ENCODE measurements around the gene PIGC.

Gene PIGC

DNA sequence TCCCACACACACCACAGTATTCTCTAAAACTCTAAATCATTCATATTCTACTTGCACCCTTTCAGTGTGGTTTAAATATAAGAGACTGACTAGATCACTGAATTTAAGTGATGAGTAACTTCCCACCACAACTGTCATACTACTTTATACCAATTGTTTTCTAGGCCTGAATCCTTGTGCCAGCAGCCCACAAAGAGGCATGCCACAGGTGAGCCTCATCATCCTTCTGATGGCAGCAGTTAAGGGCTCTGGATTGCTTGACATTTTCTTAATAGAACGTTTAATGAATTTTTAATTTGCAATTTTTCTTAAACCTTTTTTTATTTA lies 13.8 kb downstream of the PIGC start:
- H3K27me3 ChIP-seq (ENCODE audit: insufficient read depth, low read length): no peaks in the 10 kb centered on the region
- no peak overlapping the region for H3K27ac ChIP-seq (ENCODE audit: low read depth, low read length)
- H3K4me2 ChIP-seq (ENCODE audit: low read length): no peak overlapping the region
- H3K9ac ChIP-seq (ENCODE audit: low read length): no peak overlapping the region
- H3K4me1 ChIP-seq (ENCODE audit: control insufficient read depth in 1 of 2, insufficient read depth in 2 of 2, low read length in 2 of 2): peaks cover 5 to 9% of the 10 kb centered on the region in 2 experiments
- no peak overlapping the region for H3K14ac ChIP-seq (ENCODE audit: low read length)
- no CpG with 5 or more reads among the region's 1 CpG for WGBS (ENCODE audit: extremely low coverage, insufficient coverage, insufficient read length)
- no peak overlapping the region for H2AFZ ChIP-seq (ENCODE audit: insufficient read depth, low read length, poor library complexity)
- H2BK120ac ChIP-seq (ENCODE audit: insufficient read depth, low read length, poor library complexity): no peak overlapping the region
- no peak overlapping the region for H3K4ac ChIP-seq (ENCODE audit: low read depth, low read length)
- no peaks in the 10 kb centered on the region for H3K79me2 ChIP-seq (ENCODE audit: control insufficient read depth, insufficient read depth, low read length, poor library complexity)
- DNase-seq: no peak
- no peak overlapping the region for H3K18ac ChIP-seq (ENCODE audit: low read length)
- no peak overlapping the region for H2BK5ac ChIP-seq (ENCODE audit: low read depth, low read length, poor library complexity)
- H2BK12ac ChIP-seq (ENCODE audit: low read length): no peak overlapping the region
- no peaks in the 10 kb centered on the region for H3K36me3 ChIP-seq (ENCODE audit: control insufficient read depth in 1 of 2, insufficient read depth in 2 of 2, low read length in 2 of 2)
- H4K8ac ChIP-seq (ENCODE audit: low read depth, low read length): no peak overlapping the region
- peaks cover 4% of the 10 kb centered on the region for H3K79me1 ChIP-seq (ENCODE audit: low read length)
- H3K4me3 ChIP-seq (ENCODE audit: low read depth, low read length): no peak overlapping the region
- H3K9me3 ChIP-seq (ENCODE audit: insufficient read depth, low read depth, low read length): peaks cover 2% of the 10 kb centered on the region
- no peak overlapping the region for H2AK5ac ChIP-seq (ENCODE audit: low read length)
- no peak overlapping the region for H4K12ac ChIP-seq (ENCODE audit: low read depth, low read length)
- H4K91ac ChIP-seq (ENCODE audit: low read depth, low read length): no peak overlapping the region
- H3K23ac ChIP-seq (ENCODE audit: low read length): no peak overlapping the region

DNA sequence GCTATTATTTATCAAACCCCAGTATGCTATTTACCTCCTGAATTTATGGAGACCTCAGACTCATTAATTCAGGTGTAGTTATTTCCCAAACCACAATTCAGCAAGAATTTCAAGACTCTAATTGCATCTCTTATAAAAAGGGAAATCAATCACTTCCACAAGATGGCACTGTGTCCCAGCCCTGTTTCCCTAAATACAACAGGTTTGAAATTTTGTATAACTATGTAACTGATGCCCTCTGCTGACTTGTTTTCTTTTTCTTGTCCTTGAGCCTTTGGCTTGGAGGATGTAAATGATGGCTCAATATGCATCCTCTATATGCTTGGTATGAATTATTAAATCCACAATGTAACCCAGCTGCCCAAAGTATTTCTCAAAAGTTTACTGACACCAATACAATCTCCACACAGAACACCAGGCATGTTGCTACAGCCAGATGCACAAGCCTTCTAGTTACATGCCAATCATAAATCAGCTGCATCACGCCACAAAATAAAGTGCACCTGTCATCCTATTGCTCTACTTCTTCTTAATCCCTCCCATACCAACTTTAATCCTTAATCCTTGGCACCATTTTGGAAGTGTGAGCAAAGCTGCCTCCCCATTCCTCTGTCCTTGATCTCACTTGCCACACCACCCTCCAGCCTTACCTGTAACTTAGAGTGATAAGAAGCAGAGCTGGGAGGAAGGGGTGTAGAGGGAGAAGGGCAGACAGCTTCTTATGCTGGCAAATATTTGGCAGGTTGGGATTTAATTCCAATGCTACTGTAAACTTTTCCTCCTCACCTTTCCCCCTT lies 14.3 kb downstream of the PIGC start:
- peaks cover 2% of the 10 kb centered on the region for H3K9me3 ChIP-seq (ENCODE audit: insufficient read depth, low read depth, low read length)
- H3K4me3 ChIP-seq (ENCODE audit: low read depth, low read length): no peak overlapping the region
- H3K4ac ChIP-seq (ENCODE audit: low read depth, low read length): no peak overlapping the region
- no peak overlapping the region for H4K91ac ChIP-seq (ENCODE audit: low read depth, low read length)
- H3K14ac ChIP-seq (ENCODE audit: low read length): no peak overlapping the region
- H3K27me3 ChIP-seq (ENCODE audit: insufficient read depth, low read length): no peaks in the 10 kb centered on the region
- H3K4me2 ChIP-seq (ENCODE audit: low read length): no peak overlapping the region
- no peak overlapping the region for H2BK120ac ChIP-seq (ENCODE audit: insufficient read depth, low read length, poor library complexity)
- H4K8ac ChIP-seq (ENCODE audit: low read depth, low read length): no peak overlapping the region
- H3K9ac ChIP-seq (ENCODE audit: low read length): no peak overlapping the region
- no peak overlapping the region for H3K27ac ChIP-seq (ENCODE audit: low read depth, low read length)
- WGBS (ENCODE audit: extremely low coverage, insufficient coverage, insufficient read length): no CpG with 5 or more reads among the region's 1 CpG
- DNase-seq: peak; percentile 16 to 71
- H3K4me1 ChIP-seq (ENCODE audit: control insufficient read depth in 1 of 2, insufficient read depth in 2 of 2, low read length in 2 of 2): peaks cover 5 to 9% of the 10 kb centered on the region in 2 experiments
- H2AK5ac ChIP-seq (ENCODE audit: low read length): no peak overlapping the region
- no peaks in the 10 kb centered on the region for H3K36me3 ChIP-seq (ENCODE audit: control insufficient read depth in 1 of 2, insufficient read depth in 2 of 2, low read length in 2 of 2)
- H4K12ac ChIP-seq (ENCODE audit: low read depth, low read length): no peak overlapping the region
- no peak overlapping the region for H2BK12ac ChIP-seq (ENCODE audit: low read length)
- H3K79me1 ChIP-seq (ENCODE audit: low read length): peaks cover 4% of the 10 kb centered on the region
- no peak overlapping the region for H2AFZ ChIP-seq (ENCODE audit: insufficient read depth, low read length, poor library complexity)
- no peak overlapping the region for H2BK5ac ChIP-seq (ENCODE audit: low read depth, low read length, poor library complexity)
- no peaks in the 10 kb centered on the region for H3K79me2 ChIP-seq (ENCODE audit: control insufficient read depth, insufficient read depth, low read length, poor library complexity)
- H3K18ac ChIP-seq (ENCODE audit: low read length): no peak overlapping the region
- no peak overlapping the region for H3K23ac ChIP-seq (ENCODE audit: low read length)

DNA sequence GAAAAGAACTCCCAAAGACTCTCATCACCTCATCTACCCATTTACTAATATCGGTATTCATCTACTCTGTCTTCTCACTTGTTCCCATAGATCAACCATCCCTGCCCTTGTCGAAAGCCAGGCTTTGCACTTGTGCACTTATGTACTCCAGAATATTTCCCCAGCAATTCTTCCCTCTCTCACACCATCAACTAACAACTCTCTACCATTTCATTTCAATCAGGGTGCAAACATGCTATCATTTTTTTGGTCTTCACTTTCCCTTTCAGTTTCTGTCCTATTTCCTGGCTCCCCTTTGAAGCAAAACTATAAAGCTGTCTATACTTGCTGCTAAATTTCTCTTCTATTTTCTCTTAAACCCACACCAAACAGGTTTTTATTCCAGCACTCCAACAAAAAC lies 16.7 kb downstream of the PIGC start:
- H3K36me3 ChIP-seq (ENCODE audit: control insufficient read depth in 1 of 2, insufficient read depth in 2 of 2, low read length in 2 of 2): no peaks in the 10 kb centered on the region
- peaks cover 5 to 9% of the 10 kb centered on the region in 2 experiments for H3K4me1 ChIP-seq (ENCODE audit: control insufficient read depth in 1 of 2, insufficient read depth in 2 of 2, low read length in 2 of 2)
- H3K4ac ChIP-seq (ENCODE audit: low read depth, low read length): no peak overlapping the region
- H3K9ac ChIP-seq (ENCODE audit: low read length): no peak overlapping the region
- H3K4me3 ChIP-seq (ENCODE audit: low read depth, low read length): no peak overlapping the region
- no peak overlapping the region for H3K14ac ChIP-seq (ENCODE audit: low read length)
- no peak overlapping the region for H4K8ac ChIP-seq (ENCODE audit: low read depth, low read length)
- no peaks in the 10 kb centered on the region for H3K79me2 ChIP-seq (ENCODE audit: control insufficient read depth, insufficient read depth, low read length, poor library complexity)
- no peak overlapping the region for H2AFZ ChIP-seq (ENCODE audit: insufficient read depth, low read length, poor library complexity)
- no peak overlapping the region for H2BK12ac ChIP-seq (ENCODE audit: low read length)
- no peak overlapping the region for H3K18ac ChIP-seq (ENCODE audit: low read length)
- H3K9me3 ChIP-seq (ENCODE audit: insufficient read depth, low read depth, low read length): peaks cover 2% of the 10 kb centered on the region
- H2BK120ac ChIP-seq (ENCODE audit: insufficient read depth, low read length, poor library complexity): no peak overlapping the region
- no peak overlapping the region for H3K27ac ChIP-seq (ENCODE audit: low read depth, low read length)
- DNase-seq: no peak
- H3K27me3 ChIP-seq (ENCODE audit: insufficient read depth, low read length): no peaks in the 10 kb centered on the region
- no CpG with 5 or more reads among the region's 2 CpGs for WGBS (ENCODE audit: extremely low coverage, insufficient coverage, insufficient read length)
- H2BK5ac ChIP-seq (ENCODE audit: low read depth, low read length, poor library complexity): no peak overlapping the region
- H3K79me1 ChIP-seq (ENCODE audit: low read length): peaks cover 8% of the 10 kb centered on the region
- no peak overlapping the region for H2AK5ac ChIP-seq (ENCODE audit: low read length)
- no peak overlapping the region for H4K12ac ChIP-seq (ENCODE audit: low read depth, low read length)
- no peak overlapping the region for H4K91ac ChIP-seq (ENCODE audit: low read depth, low read length)
- no peak overlapping the region for H3K23ac ChIP-seq (ENCODE audit: low read length)
- H3K4me2 ChIP-seq (ENCODE audit: low read length): no peak overlapping the region

DNA sequence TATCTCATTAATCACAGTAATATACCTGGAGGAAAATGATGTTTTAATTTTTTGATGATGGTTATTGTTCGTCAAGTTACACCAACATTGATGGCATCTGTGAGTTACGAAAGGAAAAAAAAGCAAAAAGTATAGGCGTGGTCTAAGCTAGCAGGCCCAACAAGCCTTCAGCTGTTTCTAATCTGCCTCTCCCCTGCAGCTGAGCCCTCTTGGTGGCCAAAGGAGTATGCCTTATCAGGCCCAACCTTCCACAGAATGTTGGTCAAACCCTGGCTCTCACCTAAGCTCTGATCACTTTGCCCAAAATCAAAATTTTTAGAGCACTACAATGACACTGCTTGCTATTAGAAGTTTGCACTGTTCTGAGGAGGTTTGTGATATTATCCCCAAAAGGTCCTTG lies 18.5 kb downstream of the PIGC start:
- Histone ChIP-seq H3K9ac (ENCODE audit: low read length) (no peak overlapping the region), H2BK120ac (ENCODE audit: insufficient read depth, low read length, poor library complexity) (no peak overlapping the region), H2AK5ac (ENCODE audit: low read length) (no peak overlapping the region), H3K27me3 (ENCODE audit: insufficient read depth, low read length) (no peaks in the 10 kb centered on the region), H3K9me3 (ENCODE audit: insufficient read depth, low read depth, low read length) (no peaks in the 10 kb centered on the region), H4K8ac (ENCODE audit: low read depth, low read length) (no peak overlapping the region), H3K79me2 (ENCODE audit: control insufficient read depth, insufficient read depth, low read length, poor library complexity) (no peaks in the 10 kb centered on the region), H2AFZ (ENCODE audit: insufficient read depth, low read length, poor library complexity) (no peak overlapping the region), H3K4me1 (ENCODE audit: control insufficient read depth in 1 of 2, insufficient read depth in 2 of 2, low read length in 2 of 2) (no peaks in the 10 kb centered on the region), H4K91ac (ENCODE audit: low read depth, low read length) (no peak overlapping the region), H2BK12ac (ENCODE audit: low read length) (no peak overlapping the region), H3K4me2 (ENCODE audit: low read length) (no peak overlapping the region), H3K4ac (ENCODE audit: low read depth, low read length) (no peak overlapping the region), H3K18ac (ENCODE audit: low read length) (no peak overlapping the region), H3K4me3 (ENCODE audit: low read depth, low read length) (no peak overlapping the region), H2BK5ac (ENCODE audit: low read depth, low read length, poor library complexity) (no peak overlapping the region), H3K79me1 (ENCODE audit: low read length) (peaks cover 4% of the 10 kb centered on the region), H3K27ac (ENCODE audit: low read depth, low read length) (no peak overlapping the region), H4K12ac (ENCODE audit: low read depth, low read length) (no peak overlapping the region), H3K36me3 (ENCODE audit: control insufficient read depth in 1 of 2, insufficient read depth in 2 of 2, low read length in 2 of 2) (no peaks in the 10 kb centered on the region), H3K23ac (ENCODE audit: low read length) (no peak overlapping the region), H3K14ac (ENCODE audit: low read length) (no peak overlapping the region)
- no peak for DNase-seq
- WGBS (ENCODE audit: extremely low coverage, insufficient coverage, insufficient read length): no CpG with 5 or more reads among the region's 3 CpGs
